Body of pancreas (tissue), 4 donors: ENCODE results near the gene USF3.

Source experiments
- CTCF ChIP-seq, 7 experiments: fragments of 450-650 bp in 4 of 7; fragments of 200-600 bp in 3 of 7; sonication (generic) in 3 of 7; IDR thresholded peaks; one replicate each; pipeline ENCODE4 v1.5.1; 2016 to 2019; ENCODE audit warnings: antibody characterized with exemption in 7 of 7
- POLR2A ChIP-seq, 3 donors: fragments of 450-650 bp; IDR thresholded peaks; one replicate each; pipeline ENCODE4 v1.6.1; 2016; ENCODE audit warnings: antibody characterized with exemption in 3 of 3, mild to moderate bottlenecking in 2 of 3

GRCh38 chr3:113623324-113623723, 73.1 kb downstream of the USF3 start:
- no peak for TF ChIP-seq POLR2A (IDR thresholded peaks at IDR 0.05)
- TF ChIP-seq CTCF (IDR thresholded peaks at IDR 0.05): no peak
